Fibroblast of pulmonary artery (primary cell): ENCODE measurements around the gene INPP5J.
A peak's percentile ranks its signal among the peaks of the same experiment; 100 is the strongest.

Experiments used
- DNase-seq: peaks from one replicate; pipeline ENCODE4 v3.0.0-alpha.2; 2010; ENCODE audit warnings: low read depth
- H3K4me3 ChIP-seq: replicated peaks from 2 replicates; pipeline ENCODE4 v1.5.1; 2011; ENCODE audit warnings: low read depth, mild to moderate bottlenecking, control low read depth, low read length, moderate library complexity
- TF ChIP-seq, protein P1 (sequence below): IDR thresholded peaks from 2 replicates; pipeline ENCODE4 v1.5.1; 2011; ENCODE audit warnings: mild to moderate bottlenecking, control low read depth, low read length, inconsistent platforms; ENCODE audit errors: missing control alignments

Gene INPP5J

DNA sequence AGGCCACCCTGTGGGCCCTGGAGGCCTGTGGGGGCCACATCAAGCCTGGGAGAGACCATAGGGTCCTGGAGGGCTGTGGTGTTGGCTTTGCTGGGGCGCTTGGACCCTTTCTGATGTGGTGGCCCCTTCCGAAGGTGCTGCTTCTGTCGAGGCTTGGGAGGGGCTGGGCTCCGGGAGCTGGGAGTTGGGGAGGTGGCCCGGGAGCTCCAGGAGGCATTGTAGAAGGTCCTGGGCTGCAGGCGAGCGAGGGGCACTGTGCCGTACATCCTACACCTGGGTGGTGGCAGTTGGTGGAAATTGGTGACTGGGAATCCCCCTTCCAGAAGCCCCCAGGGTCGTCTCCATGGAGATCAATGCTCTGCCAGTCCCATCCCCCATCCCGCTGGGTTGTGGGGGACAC lies 15.0 kb downstream of the INPP5J start:
- no peak for DNase-seq
- TF ChIP-seq, protein P1, sequence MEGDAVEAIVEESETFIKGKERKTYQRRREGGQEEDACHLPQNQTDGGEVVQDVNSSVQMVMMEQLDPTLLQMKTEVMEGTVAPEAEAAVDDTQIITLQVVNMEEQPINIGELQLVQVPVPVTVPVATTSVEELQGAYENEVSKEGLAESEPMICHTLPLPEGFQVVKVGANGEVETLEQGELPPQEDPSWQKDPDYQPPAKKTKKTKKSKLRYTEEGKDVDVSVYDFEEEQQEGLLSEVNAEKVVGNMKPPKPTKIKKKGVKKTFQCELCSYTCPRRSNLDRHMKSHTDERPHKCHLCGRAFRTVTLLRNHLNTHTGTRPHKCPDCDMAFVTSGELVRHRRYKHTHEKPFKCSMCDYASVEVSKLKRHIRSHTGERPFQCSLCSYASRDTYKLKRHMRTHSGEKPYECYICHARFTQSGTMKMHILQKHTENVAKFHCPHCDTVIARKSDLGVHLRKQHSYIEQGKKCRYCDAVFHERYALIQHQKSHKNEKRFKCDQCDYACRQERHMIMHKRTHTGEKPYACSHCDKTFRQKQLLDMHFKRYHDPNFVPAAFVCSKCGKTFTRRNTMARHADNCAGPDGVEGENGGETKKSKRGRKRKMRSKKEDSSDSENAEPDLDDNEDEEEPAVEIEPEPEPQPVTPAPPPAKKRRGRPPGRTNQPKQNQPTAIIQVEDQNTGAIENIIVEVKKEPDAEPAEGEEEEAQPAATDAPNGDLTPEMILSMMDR, result no peak
- no peak overlapping the region for H3K4me3 ChIP-seq

DNA sequence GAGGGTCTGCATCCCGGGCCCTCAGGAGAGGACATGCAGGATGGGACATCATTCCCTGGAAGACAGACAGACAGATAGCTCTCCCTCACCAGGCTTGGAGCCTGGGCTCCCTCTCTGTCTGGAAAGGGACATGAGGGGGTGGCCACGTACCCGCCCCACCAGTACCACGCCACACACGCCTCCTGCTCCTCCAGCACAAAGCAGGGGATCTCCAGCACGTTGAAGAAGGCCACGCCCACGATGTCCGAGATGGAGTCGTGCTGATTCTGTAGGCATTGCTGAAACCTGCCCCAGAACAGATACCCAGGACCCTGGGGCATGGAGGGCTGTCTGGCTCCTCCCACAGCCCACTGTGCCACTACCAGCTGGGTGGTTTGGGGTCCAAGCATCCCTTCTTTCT lies 15.4 kb downstream of the INPP5J start:
- no peak for DNase-seq
- H3K4me3 ChIP-seq, result no peak overlapping the region
- TF ChIP-seq, protein P1, result no peak

DNA sequence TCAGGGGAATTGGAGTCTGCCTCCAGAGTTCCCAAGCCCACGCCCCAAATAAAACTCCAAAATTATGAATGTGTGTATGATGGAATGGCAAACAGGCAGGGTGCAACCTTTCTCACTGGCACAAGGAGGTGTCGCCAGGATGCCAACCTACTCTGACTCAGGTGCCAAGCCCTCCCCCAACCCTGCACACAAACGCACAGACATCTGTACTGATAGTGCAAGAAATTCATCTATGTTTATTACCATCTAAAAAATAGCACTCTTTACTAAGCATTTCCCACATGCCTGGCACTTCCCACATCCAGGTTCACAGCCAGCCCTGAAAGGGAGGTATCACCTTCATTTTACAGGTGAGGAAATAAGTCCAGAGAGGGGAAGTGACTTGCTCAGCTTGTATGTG lies 16.3 kb downstream of the INPP5J start:
- TF ChIP-seq, protein P1, result no peak
- H3K4me3 ChIP-seq, result no peak overlapping the region
- no peak for DNase-seq

DNA sequence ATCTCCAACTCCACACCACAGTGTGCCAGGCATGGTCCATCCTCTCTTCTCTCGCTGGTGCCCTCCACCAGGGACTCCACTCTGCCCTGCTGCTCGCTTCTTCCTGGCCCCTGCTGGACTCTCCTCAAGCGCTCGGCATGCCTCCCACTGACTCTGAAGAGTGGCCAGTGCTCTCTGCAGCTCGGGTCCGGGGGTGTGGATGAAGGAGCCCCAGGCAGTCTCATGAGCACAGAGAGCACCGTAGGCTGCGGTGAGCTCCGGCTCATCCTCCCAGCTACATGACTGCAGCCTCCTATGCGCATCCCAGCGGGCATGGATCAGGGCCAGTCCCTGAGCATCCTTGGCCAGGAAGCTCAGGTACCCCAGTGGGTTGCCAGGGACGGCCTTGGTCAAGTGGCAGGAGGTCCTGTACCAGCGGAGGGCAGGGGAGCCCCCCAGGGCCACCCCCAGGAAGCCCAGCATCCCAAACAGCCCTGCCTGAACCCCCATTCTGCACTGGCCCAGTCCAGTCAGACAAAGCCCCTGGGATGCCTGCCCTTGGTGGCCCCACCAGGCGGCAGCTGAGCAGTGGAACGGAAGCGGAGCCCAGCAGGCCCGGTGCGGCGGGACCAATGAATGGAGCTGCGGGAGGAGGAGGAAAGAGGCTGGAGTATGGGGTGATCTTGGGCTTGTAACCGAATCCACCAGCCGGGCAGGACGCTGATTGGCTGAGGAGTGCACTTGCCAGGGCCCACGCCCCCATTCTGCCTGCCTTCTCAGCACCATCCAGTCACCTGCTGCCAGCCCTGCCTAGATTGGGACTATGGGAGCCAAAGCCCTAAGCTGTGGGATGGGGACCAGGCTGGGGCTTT lies 17.3 kb downstream of the INPP5J start, which contains the start of gene PLA2G3:
Gene PLA2G3, minus strand, starts transcription at position 643 of the 851 bp plus-strand sequence. Its CDS starts 154 bp downstream, at position 489.
- peak; percentile 49 for DNase-seq
- H3K4me3 ChIP-seq, result no peak within 1 kb of the TSS
- TF ChIP-seq, protein P1, result no peak

DNA sequence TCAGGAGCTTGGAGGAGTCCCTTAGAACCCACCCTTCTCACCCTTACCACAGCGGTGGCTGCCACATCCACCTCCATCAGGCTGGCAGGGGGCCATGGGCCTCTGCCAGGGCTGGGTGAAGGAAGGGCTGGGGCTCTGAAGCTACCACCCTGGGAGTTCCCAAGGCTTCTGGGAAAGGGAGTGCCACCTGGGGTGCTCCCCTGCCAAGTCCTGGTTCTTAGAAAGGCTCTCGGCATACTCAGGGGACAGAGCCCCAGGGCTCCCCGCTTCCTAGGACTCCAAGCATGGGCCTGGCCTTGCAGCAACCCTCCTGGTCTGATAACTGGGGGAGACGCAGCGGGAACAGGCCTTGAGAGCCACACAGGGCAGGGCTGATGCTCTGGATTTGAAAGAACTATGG lies 18.0 kb downstream of the INPP5J start:
- TF ChIP-seq, protein P1, result no peak
- no peak for DNase-seq
- H3K4me3 ChIP-seq, result no peak overlapping the region

GRCh38 chr22:31141551-31141950 lies 18.8 kb downstream of the INPP5J start:
- TF ChIP-seq, protein P1, result no peak
- DNase-seq, result no peak
- H3K4me3 ChIP-seq, result no peak overlapping the region

GRCh38 chr22:31142285-31142684 lies 19.5 kb downstream of the INPP5J start:
- no peak for DNase-seq
- no peak overlapping the region for H3K4me3 ChIP-seq
- TF ChIP-seq, protein P1, result no peak
